Endothelial cell of umbilical vein (primary cell): ENCODE measurements around the gene TLR6.

Experiments used
- CTCF ChIP-seq, 2 donors: IDR thresholded peaks; 1 replicate in 1 of 2; 2 replicates in 1 of 2; pipeline ENCODE4 v1.5.1; 2011; ENCODE audit warnings: low read length in 2 of 2, mild to moderate bottlenecking in 2 of 2, moderate library complexity in 2 of 2, control low read depth in 1 of 2, inconsistent platforms in 1 of 2, low read depth in 1 of 2; ENCODE audit not compliant: insufficient read depth in 1 of 2; ENCODE audit errors: extremely low read depth in 1 of 2
- EZH2 ChIP-seq: IDR thresholded peaks from 2 replicates; pipeline ENCODE4 v1.6.1; 2012; ENCODE audit warnings: borderline replicate concordance, low read depth, mild to moderate bottlenecking, moderate library complexity, low read length, inconsistent platforms; ENCODE audit not compliant: severe bottlenecking
- FOS ChIP-seq: IDR thresholded peaks from 2 replicates; pipeline ENCODE4 v1.6.1; 2011; ENCODE audit warnings: mild to moderate bottlenecking, low read length, moderate library complexity, borderline replicate concordance; ENCODE audit not compliant: insufficient read depth
- JUN ChIP-seq: IDR thresholded peaks from 2 replicates; pipeline ENCODE4 v1.6.1; 2011; ENCODE audit warnings: borderline replicate concordance, low read depth; ENCODE audit not compliant: insufficient read length, insufficient read depth
- MYC ChIP-seq: IDR thresholded peaks from one replicate; pipeline ENCODE4 v1.6.1; 2011; ENCODE audit warnings: mild to moderate bottlenecking, low read depth, low read length
- POLR2A ChIP-seq: IDR thresholded peaks from 2 replicates; pipeline ENCODE4 v1.6.1; 2012; ENCODE audit warnings: low read depth, mild to moderate bottlenecking, control low read depth, low read length
- POLR2AphosphoS5 ChIP-seq: IDR thresholded peaks from 2 replicates; pipeline ENCODE4 v1.6.1; 2012; ENCODE audit warnings: low read depth, mild to moderate bottlenecking, control low read depth, low read length, moderate library complexity; ENCODE audit not compliant: insufficient read depth
- TF ChIP-seq, protein P1 (sequence below): IDR thresholded peaks from 2 replicates; pipeline ENCODE4 v1.6.1; 2011; ENCODE audit not compliant: insufficient read depth, insufficient read length

DNA sequence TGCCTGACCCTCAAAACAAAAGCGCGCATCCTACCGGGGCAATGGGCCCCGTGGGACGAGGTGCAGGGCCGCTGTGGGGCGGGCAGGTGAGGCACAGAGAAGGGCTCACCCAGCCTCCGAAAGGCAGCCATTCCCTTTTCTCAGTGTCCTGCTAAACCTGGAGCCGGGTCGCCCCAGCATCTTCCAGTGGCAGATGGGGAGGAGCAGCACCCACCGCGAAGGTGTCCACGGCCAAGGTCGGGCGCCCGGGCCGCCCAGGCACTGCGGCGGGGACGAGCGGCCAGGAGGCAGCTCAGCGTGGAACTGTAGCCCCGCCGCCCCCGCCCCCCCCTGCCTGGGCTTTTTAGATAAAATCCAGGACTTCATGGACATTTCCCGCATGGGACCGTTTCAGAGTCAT lies 32.9 kb downstream of the TLR6 start:
- TF ChIP-seq CTCF (IDR thresholded peaks at IDR 0.05; ENCODE audit: extremely low read depth in 1 of 2, insufficient read depth in 1 of 2, low read depth in 1 of 2, low read length in 2 of 2) (no peak), POLR2AphosphoS5 (no peak), EZH2 (no peak), POLR2A (no peak), FOS (no peak), MYC (no peak), JUN (no peak)
- TF ChIP-seq, protein P1, sequence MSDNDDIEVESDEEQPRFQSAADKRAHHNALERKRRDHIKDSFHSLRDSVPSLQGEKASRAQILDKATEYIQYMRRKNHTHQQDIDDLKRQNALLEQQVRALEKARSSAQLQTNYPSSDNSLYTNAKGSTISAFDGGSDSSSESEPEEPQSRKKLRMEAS, result no peak
